ENCODE data around the gene SLCO4A1.

DNA sequence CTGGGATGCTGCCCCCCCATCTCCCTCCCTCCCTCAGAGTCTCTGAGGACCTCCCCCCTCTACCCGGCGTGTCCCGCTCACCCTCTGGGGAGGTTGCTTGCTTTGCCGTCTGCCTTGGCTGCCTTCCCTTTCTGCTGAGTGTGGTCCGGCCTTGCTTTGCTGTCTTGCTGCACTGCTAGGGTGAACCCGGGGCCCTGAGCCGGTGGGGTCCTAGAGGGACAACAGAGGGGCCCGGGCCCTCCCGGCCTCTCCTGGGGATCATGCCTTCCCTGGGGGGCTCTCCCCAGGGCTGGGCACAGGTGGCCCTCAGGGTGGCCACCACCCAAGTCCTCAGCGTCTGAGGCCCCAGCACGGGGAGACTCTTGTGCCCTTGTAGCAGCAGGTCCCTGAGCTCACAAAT is 19.3 kb downstream of the SLCO4A1 start:
- TF ChIP-seq CTCF (IDR thresholded peaks at IDR 0.05) (no peak), POLR2A (IDR thresholded peaks at IDR 0.05) (no peak)
